ENCODE measurements around the gene HINT1.

DNA sequence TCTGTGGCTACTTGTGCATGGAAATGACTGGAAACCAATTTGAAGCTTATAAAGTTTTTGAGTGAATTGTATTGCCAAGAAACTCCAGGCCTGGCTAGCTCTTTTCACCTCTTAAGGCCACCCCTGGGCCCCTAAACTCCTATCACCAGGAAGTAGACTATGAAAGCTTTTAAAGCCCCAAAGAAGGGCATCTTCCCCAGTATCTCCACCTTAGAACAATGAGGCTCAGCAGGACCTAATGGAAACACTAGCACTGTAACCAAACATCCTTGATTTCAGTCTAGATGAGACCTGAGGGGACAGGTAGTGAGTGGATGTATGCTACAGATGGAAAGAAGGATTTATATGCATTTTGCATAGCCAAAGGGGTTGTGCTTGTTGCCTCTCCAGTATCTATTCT, 30.6 kb upstream of the HINT1 start:
- TF ChIP-seq, protein P1, sequence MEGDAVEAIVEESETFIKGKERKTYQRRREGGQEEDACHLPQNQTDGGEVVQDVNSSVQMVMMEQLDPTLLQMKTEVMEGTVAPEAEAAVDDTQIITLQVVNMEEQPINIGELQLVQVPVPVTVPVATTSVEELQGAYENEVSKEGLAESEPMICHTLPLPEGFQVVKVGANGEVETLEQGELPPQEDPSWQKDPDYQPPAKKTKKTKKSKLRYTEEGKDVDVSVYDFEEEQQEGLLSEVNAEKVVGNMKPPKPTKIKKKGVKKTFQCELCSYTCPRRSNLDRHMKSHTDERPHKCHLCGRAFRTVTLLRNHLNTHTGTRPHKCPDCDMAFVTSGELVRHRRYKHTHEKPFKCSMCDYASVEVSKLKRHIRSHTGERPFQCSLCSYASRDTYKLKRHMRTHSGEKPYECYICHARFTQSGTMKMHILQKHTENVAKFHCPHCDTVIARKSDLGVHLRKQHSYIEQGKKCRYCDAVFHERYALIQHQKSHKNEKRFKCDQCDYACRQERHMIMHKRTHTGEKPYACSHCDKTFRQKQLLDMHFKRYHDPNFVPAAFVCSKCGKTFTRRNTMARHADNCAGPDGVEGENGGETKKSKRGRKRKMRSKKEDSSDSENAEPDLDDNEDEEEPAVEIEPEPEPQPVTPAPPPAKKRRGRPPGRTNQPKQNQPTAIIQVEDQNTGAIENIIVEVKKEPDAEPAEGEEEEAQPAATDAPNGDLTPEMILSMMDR (IDR thresholded peaks at IDR 0.05): no peak
- no peak for TF ChIP-seq POLR2AphosphoS5 (IDR thresholded peaks at IDR 0.05)
- TF ChIP-seq POLR2A (IDR thresholded peaks at IDR 0.05): no peak
